Bronchial epithelial cell (primary cell): ENCODE results near the gene AQP3. TPM values are rescaled to one million over a fixed set of nuclear protein-coding genes. Genes with fewer than 3 reads are reported as not detected.

Experiments
- DNase-seq: peaks from one replicate; pipeline ENCODE4 v3.0.0-alpha.2; 2010; ENCODE audit warnings: low read depth
- FAIRE-seq: peaks from 2 replicates; lab custom pipeline; 2011; peaks lifted over from hg19 to GRCh38; lab: Jason Lieb, UNC
- H3K27me3 ChIP-seq: 2 replicates; pipeline ENCODE4 v1.5.1; 2011; ENCODE audit warnings: low read length; ENCODE audit not compliant: control insufficient read depth, insufficient read depth
- H3K36me3 ChIP-seq: 2 replicates; pipeline ENCODE4 v1.5.1; 2011; ENCODE audit warnings: low read length; ENCODE audit not compliant: control insufficient read depth, insufficient read depth
- H3K4me3 ChIP-seq: 2 replicates; pipeline ENCODE4 v1.5.1; 2011; ENCODE audit warnings: mild to moderate bottlenecking, low read depth, low read length, control low read depth
- CTCF ChIP-seq: IDR thresholded peaks from 2 replicates; pipeline ENCODE4 v1.5.1; 2011; ENCODE audit warnings: mild to moderate bottlenecking, moderate library complexity, low read length, control low read depth, inconsistent platforms; ENCODE audit not compliant: insufficient read depth, severe bottlenecking
- total RNA-seq: library from RNA; depleted of rRNA; stranded (reverse); fragments of >200 nt; gene quantifications from 2 replicates; pipeline ENCODE4 v1.2.1, GENCODE V29; 2014

AQP3 gene
- total RNA-seq, 1 donor from 2014 or later = 47.7 TPM

DNA sequence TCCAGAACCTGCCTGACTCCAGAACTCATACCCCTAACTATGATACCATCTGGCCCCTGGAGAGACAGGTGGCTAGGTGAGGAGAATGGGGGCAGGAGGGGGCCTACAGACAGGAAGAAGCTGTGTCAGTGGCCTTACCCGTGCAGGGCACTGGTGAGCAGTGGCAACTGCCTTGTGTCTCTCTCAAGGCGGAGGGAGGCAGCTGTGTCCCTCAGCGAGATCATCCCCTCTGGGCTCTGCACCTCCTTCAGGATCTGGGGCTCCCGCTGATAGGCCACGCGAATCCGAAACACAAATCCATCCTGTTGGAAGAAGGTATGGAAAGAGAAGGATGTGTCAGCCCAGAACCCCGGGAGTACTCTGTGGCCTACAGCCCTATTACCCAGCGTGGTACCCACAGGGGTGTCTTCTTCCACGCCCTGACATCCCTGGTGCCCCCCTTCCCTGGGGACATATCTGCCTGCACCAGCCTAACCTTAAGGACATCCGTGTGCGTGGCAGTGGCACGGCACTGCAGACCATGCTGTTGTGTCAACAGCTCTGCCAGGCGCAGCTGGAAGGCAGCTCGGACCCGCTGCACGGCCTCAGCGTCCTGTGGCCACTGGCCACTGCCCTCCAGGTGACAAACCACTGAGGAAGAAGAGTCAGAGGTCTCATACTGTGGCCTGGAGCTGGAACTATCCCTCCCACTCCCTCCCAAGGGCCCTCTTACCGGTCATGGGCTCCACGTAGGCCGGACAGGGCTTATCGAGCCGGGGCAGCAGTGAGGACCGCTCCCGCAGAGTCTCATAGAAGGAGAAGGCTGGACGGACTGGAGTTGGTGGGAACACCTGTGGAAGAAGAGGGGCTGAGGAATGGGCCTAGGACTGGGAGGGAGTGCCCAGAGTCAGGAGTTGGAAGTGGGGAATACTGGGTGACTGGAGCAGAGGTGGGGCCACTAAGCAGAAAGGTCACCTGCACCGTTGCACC, 18.5 kb upstream of the AQP3 start:
- DNase-seq (no peak), FAIRE-seq (no peak)
- Histone ChIP-seq H3K36me3 (peaks cover 62% of the 10 kb centered on the region), H3K27me3 (no peaks in the 10 kb centered on the region), H3K4me3 (no peak overlapping the region)
- no peak for TF ChIP-seq CTCF

GRCh38 chr9:33465096-33465495, 17.7 kb upstream of the AQP3 start:
- DNase-seq (no peak), FAIRE-seq (no peak)
- no peak for TF ChIP-seq CTCF
- Histone ChIP-seq H3K4me3 (no peak overlapping the region), H3K27me3 (no peaks in the 10 kb centered on the region), H3K36me3 (peaks cover 62% of the 10 kb centered on the region)

GRCh38 chr9:33464045-33464636, 16.7 kb upstream of the AQP3 start:
- peaks cover 56% of the 10 kb centered on the region for H3K36me3 ChIP-seq
- no peak overlapping the region for H3K4me3 ChIP-seq
- no peaks in the 10 kb centered on the region for H3K27me3 ChIP-seq
- DNase-seq (peak; percentile 59), FAIRE-seq (peak; percentile 70)
- no peak for TF ChIP-seq CTCF

DNA sequence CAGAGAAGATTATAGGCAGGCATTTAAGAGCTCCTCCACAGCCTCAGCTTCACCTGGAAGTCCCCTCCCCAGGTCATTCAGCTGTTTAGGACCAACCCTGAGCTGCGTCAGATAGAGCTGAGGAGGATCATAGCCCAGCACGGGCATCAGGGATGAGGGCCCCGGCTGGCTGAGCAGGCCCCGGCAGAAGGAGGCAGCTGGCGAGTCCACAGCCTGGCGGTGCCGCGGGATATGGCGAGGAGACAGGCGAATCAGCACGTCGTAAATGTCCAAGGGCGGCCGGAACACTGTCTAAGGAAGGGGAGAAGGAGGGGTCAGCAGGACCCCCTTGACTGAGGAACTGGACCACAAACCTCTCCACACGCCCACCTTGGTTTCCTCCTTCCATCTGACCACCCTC, 15.8 kb upstream of the AQP3 start:
- Histone ChIP-seq H3K27me3 (no peaks in the 10 kb centered on the region), H3K4me3 (no peak overlapping the region), H3K36me3 (peaks cover 50% of the 10 kb centered on the region)
- no peak for TF ChIP-seq CTCF
- DNase-seq = no peak
- FAIRE-seq = no peak

DNA sequence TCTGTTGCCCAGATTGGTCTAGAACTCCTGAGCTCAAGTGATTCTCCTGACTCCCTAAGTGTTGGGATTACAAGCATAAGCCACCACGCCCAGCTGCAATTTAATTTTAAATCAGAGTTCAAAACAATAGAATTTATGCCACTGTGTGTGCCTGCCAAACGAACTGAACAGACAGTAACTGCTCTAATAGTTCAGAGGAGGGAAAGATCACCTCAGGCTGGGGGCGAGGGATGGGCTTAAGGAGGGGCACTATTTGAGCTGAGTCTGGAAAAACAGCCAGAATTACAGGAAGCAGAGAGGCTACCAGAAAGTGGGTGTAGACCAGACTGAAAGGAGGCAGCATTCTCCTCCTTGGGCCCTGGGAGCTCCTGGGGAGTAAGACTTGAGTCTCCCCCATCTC, 14.1 kb upstream of the AQP3 start:
- FAIRE-seq (no peak), DNase-seq (no peak)
- Histone ChIP-seq H3K36me3 (peaks cover 40% of the 10 kb centered on the region), H3K27me3 (no peaks in the 10 kb centered on the region), H3K4me3 (no peak overlapping the region)
- TF ChIP-seq CTCF = no peak
